22Rv1 (cell line): ENCODE results near the gene BAG3.

Experiments
- ZFX ChIP-seq: fragments of 450-650 bp; IDR thresholded peaks from 2 replicates; pipeline ENCODE4 v1.6.1; 2017; ENCODE audit warnings: antibody characterized with exemption, borderline replicate concordance
- TF ChIP-seq, protein P1 (sequence below): fragments of 450-650 bp; IDR thresholded peaks from 2 replicates; pipeline ENCODE4 v1.5.1; 2017; ENCODE audit warnings: mild to moderate bottlenecking

DNA sequence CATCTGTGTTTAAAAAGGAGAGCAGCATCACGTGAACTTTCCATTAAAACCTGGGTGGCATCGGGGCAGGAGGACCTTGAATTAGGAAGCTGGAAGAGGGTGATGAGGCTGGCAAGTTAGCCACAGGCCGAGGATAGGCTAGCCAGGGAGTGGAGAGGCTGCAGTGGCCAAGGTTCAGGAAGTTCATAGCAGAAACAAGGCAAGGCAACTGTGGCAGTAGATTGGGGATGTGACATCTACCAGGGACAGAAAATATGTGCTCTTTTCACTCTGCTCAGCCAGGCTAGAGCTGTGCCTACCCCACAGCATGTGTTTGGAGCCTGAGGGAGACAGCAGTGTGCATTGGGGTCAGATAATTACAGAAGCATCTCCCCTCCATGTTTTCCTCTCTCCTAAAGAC is 72.4 kb downstream of the BAG3 start:
- TF ChIP-seq, protein P1, sequence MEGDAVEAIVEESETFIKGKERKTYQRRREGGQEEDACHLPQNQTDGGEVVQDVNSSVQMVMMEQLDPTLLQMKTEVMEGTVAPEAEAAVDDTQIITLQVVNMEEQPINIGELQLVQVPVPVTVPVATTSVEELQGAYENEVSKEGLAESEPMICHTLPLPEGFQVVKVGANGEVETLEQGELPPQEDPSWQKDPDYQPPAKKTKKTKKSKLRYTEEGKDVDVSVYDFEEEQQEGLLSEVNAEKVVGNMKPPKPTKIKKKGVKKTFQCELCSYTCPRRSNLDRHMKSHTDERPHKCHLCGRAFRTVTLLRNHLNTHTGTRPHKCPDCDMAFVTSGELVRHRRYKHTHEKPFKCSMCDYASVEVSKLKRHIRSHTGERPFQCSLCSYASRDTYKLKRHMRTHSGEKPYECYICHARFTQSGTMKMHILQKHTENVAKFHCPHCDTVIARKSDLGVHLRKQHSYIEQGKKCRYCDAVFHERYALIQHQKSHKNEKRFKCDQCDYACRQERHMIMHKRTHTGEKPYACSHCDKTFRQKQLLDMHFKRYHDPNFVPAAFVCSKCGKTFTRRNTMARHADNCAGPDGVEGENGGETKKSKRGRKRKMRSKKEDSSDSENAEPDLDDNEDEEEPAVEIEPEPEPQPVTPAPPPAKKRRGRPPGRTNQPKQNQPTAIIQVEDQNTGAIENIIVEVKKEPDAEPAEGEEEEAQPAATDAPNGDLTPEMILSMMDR = no peak
- no peak for TF ChIP-seq ZFX
